ENCODE measurements around the gene PTGES3. TPM values are rescaled to one million over a fixed set of nuclear protein-coding genes. Genes with fewer than 3 reads are reported as not detected.
"Not testable (repeated sequence)": the region's sequence is repeated elsewhere in the genome, so short reads cannot be mapped to it uniquely, and the experiment has no call there.

The PTGES3 gene
- total RNA-seq, 2 experiments from 2014 or later: 355 to 356 TPM

DNA sequence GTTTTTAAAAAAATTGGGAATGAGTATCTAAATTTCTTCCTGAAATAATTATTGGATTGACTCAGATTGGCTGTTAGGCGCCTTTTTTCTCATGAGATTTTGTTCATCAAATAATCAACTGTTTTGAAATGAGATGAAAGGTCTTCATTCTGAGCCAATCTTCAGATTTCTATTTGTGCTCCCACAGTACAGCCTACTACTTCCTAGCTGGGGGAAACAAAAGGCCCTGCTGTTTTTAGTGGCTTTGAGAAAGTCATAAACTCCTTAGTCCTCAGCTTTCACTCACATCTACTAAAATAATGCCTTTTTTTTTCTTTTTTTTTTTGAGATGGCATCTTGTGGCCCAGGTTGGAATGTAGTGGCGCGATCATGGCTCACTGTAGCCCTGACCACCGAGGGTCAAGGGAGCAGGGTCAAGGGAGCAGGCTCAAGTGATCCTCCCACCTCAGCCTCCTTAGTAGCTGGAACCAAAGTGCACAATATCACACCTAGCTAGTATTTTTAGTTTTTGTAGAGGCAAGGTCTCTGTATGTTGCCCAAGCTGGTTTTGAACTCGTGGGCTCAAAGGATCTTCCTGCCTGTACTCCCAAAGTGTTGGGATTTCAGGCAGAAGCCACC is 21.8 kb upstream of the PTGES3 start:
- intact Hi-C loops (cut with micrococcal nuclease): no loop called here
- Mint-ChIP-seq H3K27me3 (no peaks in the 10 kb centered on the region), H3K9me3 (no peaks in the 10 kb centered on the region), H3K36me3 (peaks cover 36% of the 10 kb centered on the region), H3K27ac (no peak overlapping the region), H3K4me3 (no peak overlapping the region), H3K4me1 (ENCODE audit: low read depth) (peaks cover 2% of the 10 kb centered on the region)
- POLR2A ChIA-PET: interaction anchor here (0.6 to 1.4 kb wide), 3 partner anchors 11 to 112 kb away, joined by 3 to 6 read pairs (median 3); partner anchors contain the start of gene NACA
- DNase-seq: no peak
- CTCF ChIA-PET: no interaction called here

DNA sequence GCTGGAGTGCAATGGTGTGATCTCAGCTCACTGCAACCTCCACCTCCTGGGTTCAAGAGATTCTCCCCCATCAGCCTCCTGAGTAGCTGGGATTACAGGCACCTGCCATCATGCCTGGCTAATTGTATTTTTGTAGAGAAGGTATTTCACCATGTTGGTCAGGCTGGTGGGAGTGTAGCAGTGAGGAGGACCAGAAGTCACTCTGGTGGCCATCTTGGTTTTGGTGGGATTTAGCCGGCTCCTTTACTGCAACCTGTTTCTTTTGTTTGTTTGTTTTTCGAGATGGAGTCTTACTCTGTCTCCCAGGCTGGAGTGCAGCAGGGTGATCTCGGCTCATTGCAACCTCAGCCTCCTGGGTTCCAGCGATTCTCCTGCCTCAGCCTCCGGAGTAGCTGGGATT is 16.4 kb upstream of the PTGES3 start:
- intact Hi-C loops (cut with micrococcal nuclease); CTCF ChIA-PET; DNase-seq; H3K4me1 Mint-ChIP-seq (ENCODE audit: low read depth); H3K36me3 Mint-ChIP-seq; H3K9me3 Mint-ChIP-seq; H3K27me3 Mint-ChIP-seq; H3K4me3 Mint-ChIP-seq; H3K27ac Mint-ChIP-seq; POLR2A ChIA-PET: not testable (repeated sequence)

DNA sequence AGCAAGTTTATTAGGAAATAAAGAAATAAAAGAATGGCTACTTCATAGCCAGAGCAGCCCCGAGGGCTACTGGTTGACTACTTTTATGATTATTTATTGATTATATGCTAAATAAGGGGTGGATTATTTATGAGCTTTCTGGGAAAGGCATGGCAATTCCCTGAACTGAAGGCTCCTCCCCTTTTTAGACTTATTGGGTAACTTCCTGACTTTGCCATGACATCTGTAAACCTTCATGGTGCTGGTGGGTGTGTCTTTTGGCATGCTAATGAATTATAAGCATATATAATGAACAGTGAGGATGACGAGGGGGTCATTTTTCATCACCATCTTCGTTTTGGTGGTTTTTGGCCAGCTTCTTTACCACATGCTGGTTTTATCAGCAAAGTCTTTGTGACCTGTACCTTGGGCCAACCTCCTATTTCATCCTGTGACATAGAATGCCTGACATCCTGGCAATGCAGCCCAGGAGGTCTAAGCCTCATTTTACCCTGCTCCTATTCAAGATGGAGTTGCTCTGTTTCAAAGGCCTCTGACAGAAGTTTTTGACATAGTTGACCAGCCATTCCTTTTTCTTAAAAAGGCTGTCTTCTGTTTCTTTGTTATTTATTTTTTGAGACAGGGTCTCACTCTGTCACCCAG is 11.1 kb upstream of the PTGES3 start:
- H3K4me1 Mint-ChIP-seq (ENCODE audit: low read depth): peaks cover 3% of the 10 kb centered on the region
- H3K36me3 Mint-ChIP-seq: no peaks in the 10 kb centered on the region
- no peaks in the 10 kb centered on the region for H3K9me3 Mint-ChIP-seq
- H3K27ac Mint-ChIP-seq: no peak overlapping the region
- POLR2A ChIA-PET: no interaction called here
- no peak for DNase-seq
- H3K4me3 Mint-ChIP-seq: no peak overlapping the region
- H3K27me3 Mint-ChIP-seq: peaks cover 2% of the 10 kb centered on the region
- intact Hi-C loops (cut with micrococcal nuclease): no loop called here
- CTCF ChIA-PET: no interaction called here

GRCh38 chr12:56695327-56696101 is 7.4 kb upstream of the PTGES3 start:
- Mint-ChIP-seq H3K4me3 (no peak overlapping the region), H3K36me3 (no peaks in the 10 kb centered on the region), H3K27ac (no peak overlapping the region), H3K9me3 (no peaks in the 10 kb centered on the region), H3K27me3 (no peaks in the 10 kb centered on the region), H3K4me1 (ENCODE audit: low read depth) (no peaks in the 10 kb centered on the region)
- no peak for DNase-seq
- ChIA-PET CTCF (interaction anchor here (1.4 kb wide), 1 partner anchor 41 kb away, joined by 3 read pairs; no protein-coding TSS in a partner anchor), POLR2A (interaction anchor here (0.9 kb wide), 1 partner anchor 30 kb away, joined by 3 read pairs; no protein-coding TSS in a partner anchor)
- intact Hi-C loops (cut with micrococcal nuclease): no loop called here

DNA sequence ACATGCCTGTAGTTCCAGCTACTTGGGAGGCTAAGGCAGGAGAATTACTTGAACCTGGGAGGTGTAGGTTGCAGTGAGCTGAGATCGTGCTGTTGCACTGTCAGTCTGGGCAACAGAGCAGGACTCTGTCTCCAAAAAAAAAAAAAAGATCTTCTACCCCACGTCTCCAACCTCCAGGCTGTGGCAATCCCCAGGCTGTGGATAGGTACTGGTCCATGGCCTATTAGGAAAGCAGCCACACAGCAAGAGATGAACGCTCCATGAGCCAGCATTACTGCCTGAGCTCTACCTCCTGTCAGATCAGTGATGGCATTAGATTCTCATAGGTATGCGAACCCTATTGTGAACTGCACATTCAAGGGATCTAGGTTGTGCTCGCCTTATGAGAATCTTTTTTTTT is 6.1 kb upstream of the PTGES3 start:
- Mint-ChIP-seq H3K27ac (no peak overlapping the region), H3K4me3 (no peak overlapping the region), H3K4me1 (ENCODE audit: low read depth) (peaks cover 2% of the 10 kb centered on the region), H3K27me3 (no peaks in the 10 kb centered on the region), H3K9me3 (no peaks in the 10 kb centered on the region), H3K36me3 (no peaks in the 10 kb centered on the region)
- intact Hi-C loops (cut with micrococcal nuclease): no loop called here
- CTCF ChIA-PET: interaction anchor here (0.9 kb wide), 2 partner anchors 64 to 293 kb away, joined by 3 to 4 read pairs; no protein-coding TSS in a partner anchor
- POLR2A ChIA-PET: no interaction called here
- DNase-seq: no peak

- no peak for DNase-seq
Observed at GRCh38 chr12:56688846-56689109, 694 bp upstream of the PTGES3 start.

DNA sequence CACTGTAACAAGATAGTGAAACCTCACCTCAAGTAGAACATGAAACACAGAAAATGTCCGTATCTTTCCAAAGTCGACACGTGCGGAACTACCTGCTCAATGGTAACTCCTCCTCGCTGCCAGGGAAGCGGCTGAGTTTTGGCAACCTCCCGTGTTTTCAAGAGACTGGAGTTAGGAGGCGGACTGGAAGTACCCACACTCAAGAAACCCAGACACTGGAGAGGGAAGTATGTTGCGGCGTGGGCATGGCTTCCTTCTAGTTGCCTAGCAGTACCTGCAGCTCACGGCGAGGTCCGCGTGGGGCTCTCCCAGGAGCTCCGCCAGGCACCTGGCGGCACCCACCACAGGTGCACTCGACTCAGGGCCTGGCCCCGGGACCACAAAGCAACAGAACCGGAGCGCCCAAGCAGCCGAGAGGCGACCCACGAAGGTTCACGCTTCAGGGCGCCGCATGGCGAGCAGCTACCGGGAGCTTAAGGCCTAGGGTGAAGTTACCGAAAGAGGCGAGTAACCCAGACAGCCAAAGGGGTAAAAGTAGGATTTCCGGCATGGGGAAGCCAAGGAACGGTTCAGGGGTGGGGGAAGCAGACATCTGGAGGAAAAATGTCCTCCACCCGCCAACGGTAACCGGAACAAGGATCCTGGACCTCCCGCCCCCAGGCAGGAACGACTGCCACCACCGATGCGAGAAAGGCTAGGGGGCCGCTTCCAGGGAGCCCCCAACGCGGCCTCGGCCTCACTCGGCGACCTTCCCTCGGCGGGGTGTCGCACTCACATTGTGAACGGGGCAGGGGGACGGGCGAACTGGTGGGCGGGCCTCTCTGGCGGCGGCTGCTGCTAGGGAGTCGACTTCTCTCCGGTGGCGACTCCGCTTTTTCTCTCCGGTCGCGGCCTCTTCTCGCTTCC is 608 bp downstream of the PTGES3 start:
- Mint-ChIP-seq H3K4me3 (peak overlapping the region; percentile 100), H3K27me3 (no peaks in the 10 kb centered on the region), H3K4me1 (ENCODE audit: low read depth) (peaks cover 19% of the 10 kb centered on the region), H3K36me3 (peaks cover 42% of the 10 kb centered on the region), H3K9me3 (no peaks in the 10 kb centered on the region), H3K27ac (peak overlapping the region; percentile 94)
- intact Hi-C loops (cut with micrococcal nuclease): loop anchor here (1.0 to 10.0 kb wide), 11 partner anchors 7 to 787 kb away; partner anchors contain the start of genes ARHGAP9, DGKA, NACA and NEMP1
- POLR2A ChIA-PET: interaction anchor here (0.8 to 8.2 kb wide), 16 partner anchors 8 to 424 kb away, joined by 3 to 59 read pairs (median 4); partner anchors contain the start of genes BAZ2A, NACA and PRIM1
- DNase-seq: peak; percentile 67
- CTCF ChIA-PET: interaction anchor here (1.0 to 3.3 kb wide), 4 partner anchors 30 to 425 kb away, joined by 3 to 15 read pairs (median 6); partner anchors contain the start of genes NACA and STAT6

More at GRCh38 chr12:56688846-56689109, 694 bp upstream of the PTGES3 start:
- intact Hi-C loops (cut with micrococcal nuclease): loop anchor here (1.0 to 10.0 kb wide), 10 partner anchors 8 to 786 kb away; partner anchors contain the start of genes ARHGAP9, DGKA, NACA and NEMP1
- Mint-ChIP-seq H3K27ac (peak overlapping the region; percentile 94), H3K4me1 (ENCODE audit: low read depth) (peaks cover 13% of the 10 kb centered on the region), H3K27me3 (no peaks in the 10 kb centered on the region), H3K9me3 (no peaks in the 10 kb centered on the region), H3K36me3 (peaks cover 38% of the 10 kb centered on the region), H3K4me3 (peak overlapping the region; percentile 100)
- ChIA-PET CTCF (interaction anchor here (1.0 to 3.3 kb wide), 5 partner anchors 31 to 584 kb away, joined by 3 to 15 read pairs (median 3); partner anchors contain the start of gene STAT6), POLR2A (interaction anchor here (0.6 to 8.2 kb wide), 20 partner anchors 9 to 763 kb away, joined by 3 to 59 read pairs (median 4); partner anchors contain the start of genes BAZ2A, NACA and PRIM1)

DNA sequence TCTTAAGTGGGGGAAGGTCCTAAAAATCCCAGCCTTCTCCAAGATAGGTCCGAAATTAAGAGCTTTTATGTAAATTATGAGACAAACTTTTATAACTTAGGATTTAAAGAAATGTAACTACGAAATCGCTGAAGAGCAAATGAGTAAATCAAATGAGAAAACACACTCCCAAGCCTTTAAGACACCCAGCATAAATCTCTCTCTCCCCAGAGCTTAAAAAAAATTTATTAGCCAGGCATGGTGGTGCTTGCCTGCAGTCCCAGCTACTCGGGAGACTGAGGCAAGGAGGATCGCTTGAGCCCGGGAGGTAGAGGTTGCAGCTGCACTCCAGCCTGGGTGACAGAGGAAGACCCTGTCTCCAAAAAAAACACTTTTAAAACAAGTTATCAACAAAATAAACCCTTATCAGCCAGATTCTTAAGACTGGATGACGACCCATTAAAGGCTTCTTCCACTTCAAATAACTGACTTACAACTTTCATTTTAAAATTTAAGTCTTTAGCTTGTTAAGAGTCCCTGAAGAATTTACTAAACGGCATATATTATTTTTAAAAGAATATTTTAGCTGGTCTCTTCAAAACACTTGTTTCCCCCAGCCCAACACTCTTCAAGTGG is 3.2 kb downstream of the PTGES3 start:
- H3K4me1 Mint-ChIP-seq (ENCODE audit: low read depth): peaks cover 38% of the 10 kb centered on the region
- no peaks in the 10 kb centered on the region for H3K9me3 Mint-ChIP-seq
- H3K27me3 Mint-ChIP-seq: no peaks in the 10 kb centered on the region
- ChIA-PET POLR2A (interaction anchor here (0.7 to 8.2 kb wide), 12 partner anchors 27 to 567 kb away, joined by 3 to 59 read pairs (median 6); partner anchors contain the start of genes ATP5F1B, BAZ2A, NACA and ZC3H10), CTCF (interaction anchor here (0.7 to 3.2 kb wide), 6 partner anchors 38 to 427 kb away, joined by 3 to 19 read pairs (median 4); partner anchors contain the start of gene BAZ2A)
- no peak for DNase-seq
- intact Hi-C loops (cut with micrococcal nuclease): loop anchor here (1.0 to 10.0 kb wide), 7 partner anchors 16 to 790 kb away; partner anchors contain the start of genes ARHGAP9, DGKA, NACA and PAN2
- H3K27ac Mint-ChIP-seq: peak overlapping the region; percentile 94
- H3K36me3 Mint-ChIP-seq: peaks cover 55% of the 10 kb centered on the region
- peak overlapping the region; percentile 100 for H3K4me3 Mint-ChIP-seq

GRCh38 chr12:56682323-56682722 is 5.8 kb downstream of the PTGES3 start:
- H3K27me3 Mint-ChIP-seq: no peaks in the 10 kb centered on the region
- no peaks in the 10 kb centered on the region for H3K9me3 Mint-ChIP-seq
- DNase-seq: no peak
- intact Hi-C loops (cut with micrococcal nuclease): loop anchor here (10.0 kb wide), 2 partner anchors 748 to 792 kb away; partner anchors contain the start of genes ARHGAP9 and DGKA
- CTCF ChIA-PET: interaction anchor here (1.2 kb wide), 1 partner anchor 46 kb away, joined by 4 read pairs; no protein-coding TSS in a partner anchor
- POLR2A ChIA-PET: interaction anchor here (0.6 to 8.2 kb wide), 6 partner anchors 24 to 326 kb away, joined by 3 to 59 read pairs (median 4); no protein-coding TSS in a partner anchor
- H3K36me3 Mint-ChIP-seq: peaks cover 63% of the 10 kb centered on the region
- peak overlapping the region; percentile 55 for H3K4me3 Mint-ChIP-seq
- peak overlapping the region; percentile 82 for H3K27ac Mint-ChIP-seq
- peaks cover 55% of the 10 kb centered on the region for H3K4me1 Mint-ChIP-seq (ENCODE audit: low read depth)

- intact Hi-C loops (cut with micrococcal nuclease): loop anchor here (1.0 to 10.0 kb wide), 3 partner anchors 8 to 795 kb away; partner anchors contain the start of genes ARHGAP9, DGKA and PTGES3
- H3K4me3 Mint-ChIP-seq: no peak overlapping the region
- peak overlapping the region; percentile 77 for H3K27ac Mint-ChIP-seq
- ChIA-PET POLR2A (interaction anchor here (0.6 to 1.5 kb wide), 5 partner anchors 8 to 562 kb away, joined by 3 to 4 read pairs (median 3); partner anchors contain the start of genes PTGES3 and ZC3H10), CTCF (interaction anchor here (4.4 kb wide), 1 partner anchor 44 kb away, joined by 19 read pairs; no protein-coding TSS in a partner anchor)
- no peaks in the 10 kb centered on the region for H3K9me3 Mint-ChIP-seq
- no peaks in the 10 kb centered on the region for H3K27me3 Mint-ChIP-seq
- H3K4me1 Mint-ChIP-seq (ENCODE audit: low read depth): peaks cover 68% of the 10 kb centered on the region
- DNase-seq: peak; percentile 54
- H3K36me3 Mint-ChIP-seq: peaks cover 47% of the 10 kb centered on the region
Observed at GRCh38 chr12:56679883-56680575, 8.1 kb downstream of the PTGES3 start.
